NCI-H1436 (cell line): ENCODE results near the gene ATF6.
"Not testable (repeated sequence)": the region's sequence is repeated elsewhere in the genome, so short reads cannot be mapped to it uniquely, and the experiment has no call there.

ENCODE experiments used
- DNase-seq: peaks from one replicate; lab custom pipeline; 2025; lab: John Stamatoyannopoulos, UW

The ATF6 gene

GRCh38 chr1:161766102-161766981 lies at the start of gene ATF6:
Gene ATF6 (plus strand): TSS chr1:161766320. CDS start chr1:161766361, 41 bp downstream.
- peak; percentile 69 for DNase-seq

GRCh38 chr1:161718559-161719324 lies 47.4 kb upstream of the ATF6 start:
- DNase-seq = no peak

- no peak for DNase-seq
Measured at GRCh38 chr1:161719325-161719611, 46.9 kb upstream of the ATF6 start.

DNA sequence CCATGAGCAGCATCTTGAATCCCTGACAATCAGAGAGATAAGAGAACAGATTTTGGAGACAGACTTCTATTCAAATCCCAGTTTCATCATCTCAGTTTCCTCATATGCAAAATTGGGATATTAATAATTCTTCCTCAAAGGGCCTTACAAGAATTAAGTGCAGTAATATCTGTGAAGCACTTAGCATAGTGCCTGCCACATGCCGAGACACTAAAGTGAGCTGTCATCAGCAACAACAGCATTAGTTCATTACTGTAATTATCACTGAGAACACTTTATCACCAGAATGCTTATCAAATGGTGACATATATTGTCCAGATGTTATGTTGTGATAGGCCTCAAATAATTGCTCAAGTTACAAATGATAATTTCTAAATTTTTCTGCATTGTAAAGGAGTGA lies 45.7 kb upstream of the ATF6 start:
- no peak for DNase-seq

DNA sequence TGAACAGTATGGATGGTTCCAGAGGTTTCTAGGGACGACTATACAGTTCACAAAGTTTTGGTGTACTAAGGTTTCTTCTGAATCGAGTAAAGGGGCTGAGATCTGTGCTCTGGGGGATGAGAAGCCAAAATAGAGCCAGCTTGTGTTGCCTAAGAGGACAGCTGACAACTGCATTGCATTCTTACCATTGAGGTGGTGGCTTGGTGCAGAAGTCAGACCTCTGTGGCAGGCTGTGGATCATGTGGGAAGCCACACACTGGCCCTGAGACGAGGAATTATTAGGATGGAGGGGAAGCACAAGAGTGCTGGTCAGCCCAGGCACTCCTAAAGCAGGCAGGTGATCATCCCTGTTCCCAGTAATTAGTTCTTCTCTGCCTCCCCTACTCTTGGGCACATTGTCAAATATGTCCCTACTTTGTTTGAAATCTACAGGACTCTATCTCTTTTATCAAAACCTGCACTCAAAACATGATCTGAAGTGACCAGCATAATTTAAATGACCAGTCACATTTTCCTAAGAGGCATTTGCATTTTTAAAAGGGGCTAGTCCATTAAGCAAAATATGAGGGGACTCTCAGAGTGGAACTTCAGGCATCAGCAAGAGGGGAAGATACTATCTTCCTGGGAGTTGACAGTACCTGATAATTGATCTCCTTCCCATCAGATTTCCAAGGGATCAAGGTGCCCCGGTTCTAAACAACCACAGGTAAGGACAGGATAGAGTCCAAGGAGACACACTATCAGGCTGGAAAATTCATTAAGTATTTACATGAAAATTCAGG lies 45.0 kb upstream of the ATF6 start, which contains the start of gene FCRLB:
Gene FCRLB (plus strand): TSS at position 589 of the 782 bp plus-strand sequence. CDS start 1,129 bp downstream, outside the sequence.
- DNase-seq = no peak

- no peak for DNase-seq
Measured at GRCh38 chr1:161721738-161722343, 44.3 kb upstream of the ATF6 start.

DNA sequence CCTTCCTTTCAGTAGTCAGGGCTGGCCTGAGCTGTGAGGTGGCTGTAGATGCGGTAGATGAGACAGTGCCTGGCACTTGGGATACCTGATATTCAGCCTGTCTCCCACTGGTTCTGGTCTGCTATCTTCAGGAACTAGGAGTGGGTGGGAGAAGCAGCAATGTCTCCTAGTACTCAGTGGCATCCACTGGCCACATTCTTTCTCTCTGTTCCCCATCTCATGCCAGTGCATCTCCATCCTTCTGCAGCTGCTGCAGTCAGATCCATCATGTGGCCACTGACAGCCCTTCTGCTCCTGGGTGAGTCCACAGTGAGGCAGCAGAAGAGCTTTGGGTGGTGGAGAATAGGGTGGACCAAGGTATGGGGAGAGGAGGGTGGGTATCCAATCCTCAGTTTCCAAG lies 43.7 kb upstream of the ATF6 start:
- DNase-seq = no peak

GRCh38 chr1:161723459-161724141 lies 42.5 kb upstream of the ATF6 start:
- DNase-seq = no peak

DNA sequence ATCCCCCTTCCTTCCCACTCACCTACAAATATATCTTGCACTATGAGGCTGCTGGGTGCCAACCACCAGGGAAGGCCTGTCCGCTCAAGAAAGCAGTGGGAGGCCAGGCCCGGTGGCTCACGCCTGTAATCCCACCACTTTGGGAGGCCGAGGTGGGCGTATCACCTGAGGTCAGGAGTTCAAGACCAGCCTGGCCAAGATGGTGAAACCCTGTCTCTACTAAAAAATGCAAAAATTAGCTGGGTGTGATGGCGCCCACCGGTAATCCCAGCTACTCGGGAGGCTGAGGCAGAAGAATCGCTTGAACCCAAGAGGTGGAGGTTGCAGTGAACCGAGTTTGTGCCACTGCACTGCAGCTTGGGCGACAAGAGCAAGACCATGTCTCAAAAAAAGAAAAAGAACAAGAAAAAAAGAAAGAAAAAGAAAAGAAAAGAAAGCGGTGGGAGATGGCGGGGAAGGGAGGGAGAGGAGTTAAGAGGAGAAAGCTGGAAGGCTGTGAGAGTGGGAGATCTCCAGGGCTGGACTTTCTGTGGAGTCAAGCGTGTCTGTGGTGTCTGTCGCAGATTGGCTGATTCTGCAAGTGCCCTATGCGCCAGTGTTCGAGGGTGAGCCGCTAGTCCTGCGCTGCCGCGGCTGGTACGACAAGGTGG lies 40.7 kb upstream of the ATF6 start:
- DNase-seq = not testable (repeated sequence)

GRCh38 chr1:161725908-161726472 lies 40.1 kb upstream of the ATF6 start:
- DNase-seq = no peak

DNA sequence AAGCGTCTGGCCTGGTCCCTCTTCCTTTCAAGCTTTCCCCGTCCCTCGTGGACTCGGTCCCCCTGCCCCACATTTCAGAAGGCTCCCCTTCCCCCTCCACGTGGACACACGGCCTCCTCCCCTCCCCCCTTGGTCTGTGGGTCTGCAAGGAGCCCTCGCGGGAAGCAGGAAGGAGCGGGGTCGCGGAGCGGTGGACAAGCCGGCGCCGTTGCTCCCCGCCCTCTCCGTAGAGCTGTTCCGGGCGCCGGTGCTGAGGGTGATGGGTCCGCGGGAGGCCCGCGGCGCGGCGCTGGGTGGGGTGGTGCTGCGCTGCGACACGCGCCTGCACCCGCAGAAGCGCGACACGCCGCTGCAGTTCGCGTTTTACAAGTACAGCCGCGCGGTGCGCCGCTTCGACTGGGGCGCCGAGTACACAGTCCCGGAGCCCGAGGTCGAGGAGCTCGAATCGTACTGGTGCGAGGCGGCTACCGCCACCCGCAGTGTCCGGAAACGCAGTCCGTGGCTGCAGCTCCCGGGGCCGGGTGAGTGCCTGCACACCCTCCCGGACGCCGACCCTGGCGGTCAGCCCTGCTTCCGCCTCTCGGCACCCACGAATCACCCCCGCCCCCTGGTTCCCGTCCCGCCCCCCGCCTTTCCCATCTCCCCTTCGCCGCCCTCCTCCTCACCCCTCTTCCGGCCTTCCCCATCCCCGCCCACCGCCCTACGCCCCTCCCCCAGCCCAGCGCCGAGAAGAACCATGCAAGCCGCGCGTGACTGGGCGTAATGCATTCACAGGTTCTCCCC lies 39.5 kb upstream of the ATF6 start:
- peak; percentile 18 for DNase-seq

- no peak for DNase-seq
Measured at GRCh38 chr1:161727256-161727924, 38.7 kb upstream of the ATF6 start.

- no peak for DNase-seq
Measured at GRCh38 chr1:161728376-161729226, 37.5 kb upstream of the ATF6 start.

DNA sequence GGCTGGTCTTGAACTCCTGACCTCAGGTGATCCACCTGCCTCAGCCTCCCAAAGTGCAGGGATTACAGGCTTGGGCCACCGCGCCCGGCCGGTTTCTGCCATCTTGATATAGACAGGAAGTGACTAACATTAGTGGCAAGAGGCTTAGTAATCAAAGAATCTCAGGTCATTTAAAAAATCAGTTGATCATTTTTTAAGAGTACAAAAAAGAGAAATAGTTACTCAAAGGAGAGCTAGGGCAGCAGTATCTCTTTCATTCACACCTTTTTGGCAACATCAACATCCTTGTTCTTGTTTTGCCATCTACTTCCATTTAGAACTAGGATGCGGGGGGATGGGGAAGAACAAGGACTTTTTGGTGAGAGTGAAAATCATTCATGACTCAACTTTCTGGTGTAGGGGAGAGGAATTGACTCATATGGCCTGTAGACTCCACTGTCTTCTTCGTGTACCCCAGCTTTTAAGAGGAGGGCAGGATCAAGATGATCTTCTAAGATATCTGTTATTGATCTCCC lies 36.0 kb upstream of the ATF6 start:
- no peak for DNase-seq

- no peak for DNase-seq
Measured at GRCh38 chr1:161731241-161731640, 34.9 kb upstream of the ATF6 start.

- DNase-seq = no peak
Measured at GRCh38 chr1:161731981-161732718, 34.0 kb upstream of the ATF6 start.

DNA sequence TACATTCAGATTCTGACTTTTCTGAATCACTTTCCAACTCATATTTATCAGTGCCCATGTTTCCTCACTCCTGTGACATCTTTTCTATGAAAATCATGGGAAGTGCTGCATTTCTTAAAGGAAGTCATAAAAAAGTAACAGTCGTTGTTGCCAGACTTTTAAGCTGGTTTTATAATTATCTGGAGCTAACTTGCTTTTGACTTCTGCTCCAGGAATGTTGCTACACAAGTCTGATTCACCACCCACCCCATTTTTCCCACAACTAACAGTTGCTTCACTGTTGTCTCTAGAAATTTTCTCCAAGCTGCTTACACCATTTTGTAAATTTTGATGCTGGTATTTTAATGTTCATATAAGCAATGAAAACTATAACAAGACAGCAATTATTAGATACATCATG lies 32.6 kb upstream of the ATF6 start:
- no peak for DNase-seq
